Colonic mucosa (tissue), 4 donors: ENCODE measurements around the gene TPI1. TPM values are rescaled to one million over a fixed set of nuclear protein-coding genes. Genes with fewer than 3 reads are reported as not detected.
A peak's percentile ranks its signal among the peaks of the same experiment; 100 is the strongest.
"Not testable (repeated sequence)": the region's sequence is repeated elsewhere in the genome, so short reads cannot be mapped to it uniquely, and the experiment has no call there.

Source experiments
- DNase-seq: peaks from one replicate; pipeline ENCODE4 v3.0.0-alpha.2; 2020
- H3K27ac ChIP-seq: fragments of 200-600 bp; one replicate; pipeline ENCODE4 v1.8.0; 2021
- H3K27me3 ChIP-seq: fragments of 200-600 bp; one replicate; pipeline ENCODE4 v1.8.0; 2021
- H3K36me3 ChIP-seq: fragments of 200-600 bp; one replicate; pipeline ENCODE4 v1.8.0; 2021
- H3K4me1 ChIP-seq: fragments of 200-600 bp; one replicate; pipeline ENCODE4 v1.8.0; 2021; ENCODE audit warnings: mild to moderate bottlenecking
- H3K4me3 ChIP-seq: fragments of 200-600 bp; one replicate; pipeline ENCODE4 v1.8.0; 2021
- H3K9ac ChIP-seq, 2 donors: one replicate each; pipeline ENCODE4 v1.7.0; 2013; ENCODE audit warnings: control low read depth in 2 of 2, low read depth in 2 of 2, low read length in 2 of 2
- H3K9me3 ChIP-seq: fragments of 200-600 bp; one replicate; pipeline ENCODE4 v1.8.0; 2021
- intact Hi-C: fragments of 100-400 bp; cut with DNase I; formaldehyde crosslinking; loops from one replicate; pipeline ENCODE4 v1.14.1; 2022
- total RNA-seq, 2 donors: library from RNA; stranded (reverse); fragmentation: NEBNext Ultra II Directional in 1 of 2; extraction: Animal tissue kit (Norgen Biotek cat#: 25700) in 1 of 2; gene quantifications; one replicate each; pipeline ENCODE4 v1.2.1, GENCODE V29; 2021
- TF ChIP-seq, protein P1 (sequence below): fragments of 200-600 bp; IDR thresholded peaks from one replicate; pipeline ENCODE4 v1.8.0; 2022; ENCODE audit warnings: antibody characterized with exemption, mild to moderate bottlenecking
- donor health status: healthy.
- donor health status: DM: no; HTN: no; CAD: no.
- donor health status: DM: no; HTN: no; CAD: no.

TPI1 gene
- total RNA-seq, 2 donors from 2014 or later, result 1,097 to 1,106 TPM

DNA sequence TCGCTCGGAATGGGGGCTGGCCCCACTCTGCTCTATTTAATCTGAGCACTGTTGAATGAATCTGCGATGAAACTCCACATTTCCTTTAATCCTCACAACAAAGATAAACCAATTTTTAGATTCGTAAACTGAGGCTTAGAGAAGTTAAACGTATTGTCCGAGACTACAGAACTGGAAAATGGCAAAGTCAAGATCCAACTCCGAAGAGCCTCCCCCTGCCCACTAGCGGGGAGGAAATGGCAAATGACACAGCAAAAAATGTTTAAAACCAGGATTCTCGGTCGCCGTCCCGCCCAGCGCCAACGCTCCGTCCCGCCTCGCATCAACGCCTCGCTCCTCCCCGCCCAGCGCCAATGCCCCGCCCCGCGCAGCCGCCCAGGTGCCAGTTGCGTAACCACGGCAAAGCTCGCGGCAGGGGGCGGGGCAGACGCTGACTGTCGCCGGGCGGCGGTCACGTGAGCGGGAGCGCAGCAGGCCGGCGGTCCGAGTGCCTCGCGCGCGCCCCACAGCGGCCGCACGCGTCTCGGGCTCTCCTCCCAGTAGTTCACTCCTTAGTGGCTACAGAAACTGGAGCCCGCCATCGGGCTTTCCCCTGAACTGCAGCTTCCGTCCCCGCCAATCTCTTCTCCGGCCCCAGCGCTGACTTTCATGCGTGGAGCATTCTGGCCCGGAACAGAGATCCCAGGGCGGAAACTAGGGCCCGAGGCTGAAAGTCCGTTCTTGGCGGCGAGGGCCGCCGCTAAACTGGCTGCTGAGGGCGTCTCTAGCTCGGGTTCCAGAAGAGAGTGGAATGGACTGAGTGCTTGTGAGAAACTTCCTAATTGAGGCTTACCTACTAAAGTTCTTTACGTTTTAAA is 23.7 kb downstream of the TPI1 start:
- peak; percentile 99 for DNase-seq
- intact Hi-C loops, result no loop called here
- Histone ChIP-seq H3K9ac (peak overlapping the region; percentile 81 to 83), H3K27ac (peak overlapping the region; percentile 89), H3K4me1 (no peaks in the 10 kb centered on the region), H3K27me3 (no peaks in the 10 kb centered on the region), H3K36me3 (no peaks in the 10 kb centered on the region), H3K9me3 (no peaks in the 10 kb centered on the region), H3K4me3 (peak overlapping the region; percentile 32)
- TF ChIP-seq, protein P1, sequence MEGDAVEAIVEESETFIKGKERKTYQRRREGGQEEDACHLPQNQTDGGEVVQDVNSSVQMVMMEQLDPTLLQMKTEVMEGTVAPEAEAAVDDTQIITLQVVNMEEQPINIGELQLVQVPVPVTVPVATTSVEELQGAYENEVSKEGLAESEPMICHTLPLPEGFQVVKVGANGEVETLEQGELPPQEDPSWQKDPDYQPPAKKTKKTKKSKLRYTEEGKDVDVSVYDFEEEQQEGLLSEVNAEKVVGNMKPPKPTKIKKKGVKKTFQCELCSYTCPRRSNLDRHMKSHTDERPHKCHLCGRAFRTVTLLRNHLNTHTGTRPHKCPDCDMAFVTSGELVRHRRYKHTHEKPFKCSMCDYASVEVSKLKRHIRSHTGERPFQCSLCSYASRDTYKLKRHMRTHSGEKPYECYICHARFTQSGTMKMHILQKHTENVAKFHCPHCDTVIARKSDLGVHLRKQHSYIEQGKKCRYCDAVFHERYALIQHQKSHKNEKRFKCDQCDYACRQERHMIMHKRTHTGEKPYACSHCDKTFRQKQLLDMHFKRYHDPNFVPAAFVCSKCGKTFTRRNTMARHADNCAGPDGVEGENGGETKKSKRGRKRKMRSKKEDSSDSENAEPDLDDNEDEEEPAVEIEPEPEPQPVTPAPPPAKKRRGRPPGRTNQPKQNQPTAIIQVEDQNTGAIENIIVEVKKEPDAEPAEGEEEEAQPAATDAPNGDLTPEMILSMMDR, result peak; percentile 86

GRCh38 chr12:6891646-6892001 is 24.3 kb downstream of the TPI1 start:
- H3K4me3 ChIP-seq, result peak overlapping the region; percentile 32
- peak overlapping the region; percentile 81 to 83 for H3K9ac ChIP-seq
- intact Hi-C loops, result no loop called here

DNA sequence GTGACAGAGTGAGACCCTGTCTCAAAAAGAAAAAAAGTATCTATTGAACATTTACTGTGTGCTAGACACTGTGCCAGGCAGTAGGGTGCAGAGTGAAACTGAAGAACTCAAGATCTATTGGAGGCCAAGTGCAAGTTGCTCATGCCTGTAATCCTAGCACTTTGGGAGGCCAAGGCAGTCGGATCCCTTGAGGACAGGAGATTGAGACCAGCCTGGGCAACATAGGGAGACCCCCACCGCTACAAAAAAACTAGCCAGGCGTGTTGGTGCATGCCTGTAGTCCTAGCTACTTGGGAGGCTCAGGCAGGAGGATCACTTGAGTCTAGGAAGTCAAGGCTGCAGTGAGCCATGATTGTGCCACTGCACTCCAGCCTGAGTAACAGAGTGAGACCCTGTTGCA is 25.4 kb downstream of the TPI1 start:
- intact Hi-C loops, H3K9me3 ChIP-seq, DNase-seq, H3K27ac ChIP-seq, H3K9ac ChIP-seq, H3K36me3 ChIP-seq, H3K4me1 ChIP-seq, H3K27me3 ChIP-seq, H3K4me3 ChIP-seq: not testable (repeated sequence)

More at GRCh38 chr12:6891646-6892001, 24.3 kb downstream of the TPI1 start:
- no peaks in the 10 kb centered on the region for H3K4me1 ChIP-seq
- TF ChIP-seq, protein P1, result no peak
- DNase-seq, result no peak
- no peaks in the 10 kb centered on the region for H3K9me3 ChIP-seq
- H3K36me3 ChIP-seq, result no peaks in the 10 kb centered on the region
- H3K27ac ChIP-seq, result peak overlapping the region; percentile 89
- H3K27me3 ChIP-seq, result no peaks in the 10 kb centered on the region

GRCh38 chr12:6894321-6894720 is 27.0 kb downstream of the TPI1 start:
- TF ChIP-seq, protein P1, result no peak
- intact Hi-C loops, result no loop called here

GRCh38 chr12:6896846-6897435 is 29.6 kb downstream of the TPI1 start:
- intact Hi-C loops, result no loop called here
- TF ChIP-seq, protein P1, result no peak

More at GRCh38 chr12:6894321-6894720, 27.0 kb downstream of the TPI1 start:
- Histone ChIP-seq H3K4me3 (no peak overlapping the region), H3K27ac (no peak overlapping the region), H3K9me3 (no peaks in the 10 kb centered on the region), H3K9ac (no peak overlapping the region), H3K4me1 (peaks cover under 1% of the 10 kb centered on the region), H3K27me3 (no peaks in the 10 kb centered on the region), H3K36me3 (no peaks in the 10 kb centered on the region)
- DNase-seq, result no peak

GRCh38 chr12:6899427-6899826 is 32.1 kb downstream of the TPI1 start:
- DNase-seq, result no peak
- TF ChIP-seq, protein P1, result no peak
- intact Hi-C loops, result no loop called here
- Histone ChIP-seq H3K4me1 (peaks cover 13% of the 10 kb centered on the region), H3K27me3 (no peaks in the 10 kb centered on the region), H3K27ac (peak overlapping the region; percentile 66), H3K36me3 (no peaks in the 10 kb centered on the region), H3K9me3 (no peaks in the 10 kb centered on the region), H3K9ac (peak overlapping the region in 1 of 2 donors; percentile 40), H3K4me3 (no peak overlapping the region)

More at GRCh38 chr12:6896846-6897435, 29.6 kb downstream of the TPI1 start:
- Histone ChIP-seq H3K9me3 (no peaks in the 10 kb centered on the region), H3K36me3 (no peaks in the 10 kb centered on the region), H3K9ac (no peak overlapping the region), H3K4me3 (no peak overlapping the region), H3K27ac (no peak overlapping the region), H3K4me1 (peaks cover 13% of the 10 kb centered on the region), H3K27me3 (no peaks in the 10 kb centered on the region)
- DNase-seq, result no peak
